NCI-H2171 (cell line): ENCODE results near the gene SIT1.
"Not testable (repeated sequence)": the region's sequence is repeated elsewhere in the genome, so short reads cannot be mapped to it uniquely, and the experiment has no call there.

Experiments
- DNase-seq: peaks from one replicate; lab custom pipeline; 2025; lab: John Stamatoyannopoulos, UW

Gene SIT1

GRCh38 chr9:35660966-35661415 is 10.3 kb upstream of the SIT1 start:
- no peak for DNase-seq

GRCh38 chr9:35659340-35659739 is 8.6 kb upstream of the SIT1 start:
- DNase-seq, result no peak

- DNase-seq, result no peak
Observed at GRCh38 chr9:35658968-35659220, 8.2 kb upstream of the SIT1 start.

GRCh38 chr9:35658137-35658967 is 7.6 kb upstream of the SIT1 start, which contains the start of gene CCDC107:
Gene CCDC107 (plus strand): TSS chr9:35658292. CDS start chr9:35658380, 88 bp downstream.
- DNase-seq, result peak; percentile 53

- peak; percentile 80 for DNase-seq
Observed at GRCh38 chr9:35657546-35658136, 6.9 kb upstream of the SIT1 start, which contains the start of gene RMRP. Gene RMRP (minus strand): TSS chr9:35658019.

GRCh38 chr9:35656831-35657545 is 6.3 kb upstream of the SIT1 start:
- no peak for DNase-seq

- no peak for DNase-seq
Observed at GRCh38 chr9:35656348-35656747, 5.6 kb upstream of the SIT1 start.

GRCh38 chr9:35653611-35654010 is 2.9 kb upstream of the SIT1 start:
- DNase-seq, result no peak

- DNase-seq, result no peak
Observed at GRCh38 chr9:35652829-35653209, 2.1 kb upstream of the SIT1 start.

- no peak for DNase-seq
Observed at GRCh38 chr9:35651956-35652828, 1.5 kb upstream of the SIT1 start.

- no peak for DNase-seq
Observed at GRCh38 chr9:35649431-35650340, 1.0 kb downstream of the SIT1 start.

GRCh38 chr9:35646533-35647265 is 4.0 kb downstream of the SIT1 start:
- DNase-seq, result peak; percentile 69

- DNase-seq, result no peak
Observed at GRCh38 chr9:35646153-35646532, 4.6 kb downstream of the SIT1 start.

- DNase-seq, result not testable (repeated sequence)
Observed at GRCh38 chr9:35645736-35646135, 5.0 kb downstream of the SIT1 start.

- DNase-seq, result no peak
Observed at GRCh38 chr9:35643046-35643445, 7.7 kb downstream of the SIT1 start.

GRCh38 chr9:35641478-35641877 is 9.3 kb downstream of the SIT1 start:
- DNase-seq, result not testable (repeated sequence)

GRCh38 chr9:35640431-35640830 is 10.3 kb downstream of the SIT1 start:
- not testable (repeated sequence) for DNase-seq

GRCh38 chr9:35639631-35640030 is 11.1 kb downstream of the SIT1 start:
- DNase-seq, result no peak

- DNase-seq, result not testable (repeated sequence)
Observed at GRCh38 chr9:35639225-35639624, 11.5 kb downstream of the SIT1 start.

- not testable (repeated sequence) for DNase-seq
Observed at GRCh38 chr9:35638751-35639150, 12.0 kb downstream of the SIT1 start.
